ENCODE results near the gene CEPT1.

DNA sequence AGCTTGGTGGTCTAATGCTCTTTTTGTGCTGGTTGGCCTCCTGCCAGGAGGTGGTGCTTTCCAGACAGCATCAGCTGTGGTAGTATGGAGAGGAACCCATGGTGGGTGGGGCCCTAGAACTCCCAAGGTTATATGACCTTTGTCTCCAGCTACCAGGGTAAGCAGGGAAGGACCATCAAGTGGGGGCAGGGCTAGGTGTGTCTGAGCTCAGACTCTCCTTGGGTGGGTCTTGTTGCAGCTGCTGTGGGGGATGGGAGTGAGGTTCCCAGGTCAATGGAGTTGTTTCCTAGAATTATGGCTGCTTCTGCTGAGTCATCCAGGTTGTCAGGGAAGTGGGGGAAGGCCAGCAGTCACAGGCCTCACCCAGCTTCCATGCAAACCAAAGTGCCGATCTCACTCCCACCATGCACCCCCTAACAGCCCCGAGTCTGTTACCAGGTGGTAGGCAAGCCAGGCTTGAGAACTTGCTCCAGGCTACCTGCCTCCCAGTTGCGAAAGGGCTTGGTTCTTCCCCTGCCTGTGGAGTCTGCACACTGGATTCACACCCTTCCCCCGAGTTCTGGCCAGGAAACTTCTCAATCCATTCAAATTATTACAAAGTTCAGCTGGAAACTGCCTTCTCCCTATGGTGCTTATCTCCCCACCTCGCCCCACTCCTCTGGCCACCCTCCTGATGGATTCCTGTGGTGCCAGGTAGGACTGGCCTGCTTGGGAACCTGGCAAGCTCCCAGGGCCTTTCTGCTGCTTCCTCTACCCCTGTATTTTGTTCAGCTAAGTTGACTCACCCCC, 38.0 kb upstream of the CEPT1 start:
- TF ChIP-seq ZSCAN20 (CRISPR knock-in tag; IDR thresholded peaks at IDR 0.05; ENCODE audit: borderline replicate concordance) (no peak), ZFP1 (CRISPR knock-in tag; IDR thresholded peaks at IDR 0.05) (no peak), RAD21 (CRISPR knock-in tag; IDR thresholded peaks at IDR 0.05) (no peak), YY1 (IDR thresholded peaks at IDR 0.05; ENCODE audit: insufficient read depth, insufficient replicate concordance, low read depth, low read length) (no peak), PRDM10 (CRISPR knock-in tag; IDR thresholded peaks at IDR 0.05; ENCODE audit: low read depth) (no peak), POGZ (CRISPR knock-in tag; IDR thresholded peaks at IDR 0.05) (no peak), ZBTB21 (CRISPR knock-in tag; IDR thresholded peaks at IDR 0.05) (no peak), HNRNPLL (IDR thresholded peaks at IDR 0.05; ENCODE audit: low read depth, low read length, poor library complexity, severe bottlenecking) (no peak), JUN (CRISPR knock-in tag; IDR thresholded peaks at IDR 0.05) (no peak), CHCHD3 (CRISPR knock-in tag; IDR thresholded peaks at IDR 0.05) (no peak)

Measured in HepG2 (cell line).